Measurements from ENCODE around the gene CHMP4B. TPM values are rescaled to one million over a fixed set of nuclear protein-coding genes. Genes with fewer than 3 reads are reported as not detected.

Gene CHMP4B
- total RNA-seq, 1 experiment from 2014 or later: 68.9 TPM

DNA sequence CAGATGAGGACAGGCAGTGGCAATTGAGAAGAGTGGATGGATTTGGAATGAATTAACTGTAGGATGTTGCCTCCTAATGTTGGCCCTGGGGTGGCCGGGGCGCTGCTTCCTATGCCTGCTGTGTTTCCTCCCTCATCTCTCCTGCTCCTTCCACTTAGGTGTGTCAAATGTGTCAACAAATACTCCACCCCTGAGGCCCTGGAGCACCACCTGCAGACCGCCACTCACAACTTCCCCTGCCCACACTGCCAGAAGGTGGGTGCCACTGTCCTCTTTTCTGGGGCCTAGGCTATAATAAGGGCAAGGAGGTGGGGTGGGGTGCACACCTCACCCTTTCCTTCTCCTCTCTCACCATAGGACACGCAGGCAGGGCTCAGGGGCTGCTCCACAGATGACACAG is 30.0 kb upstream of the CHMP4B start:
- H3K36me3 ChIP-seq (ENCODE audit: insufficient read depth, low read length, poor library complexity, severe bottlenecking): no peaks in the 10 kb centered on the region
- TF ChIP-seq, protein P1, sequence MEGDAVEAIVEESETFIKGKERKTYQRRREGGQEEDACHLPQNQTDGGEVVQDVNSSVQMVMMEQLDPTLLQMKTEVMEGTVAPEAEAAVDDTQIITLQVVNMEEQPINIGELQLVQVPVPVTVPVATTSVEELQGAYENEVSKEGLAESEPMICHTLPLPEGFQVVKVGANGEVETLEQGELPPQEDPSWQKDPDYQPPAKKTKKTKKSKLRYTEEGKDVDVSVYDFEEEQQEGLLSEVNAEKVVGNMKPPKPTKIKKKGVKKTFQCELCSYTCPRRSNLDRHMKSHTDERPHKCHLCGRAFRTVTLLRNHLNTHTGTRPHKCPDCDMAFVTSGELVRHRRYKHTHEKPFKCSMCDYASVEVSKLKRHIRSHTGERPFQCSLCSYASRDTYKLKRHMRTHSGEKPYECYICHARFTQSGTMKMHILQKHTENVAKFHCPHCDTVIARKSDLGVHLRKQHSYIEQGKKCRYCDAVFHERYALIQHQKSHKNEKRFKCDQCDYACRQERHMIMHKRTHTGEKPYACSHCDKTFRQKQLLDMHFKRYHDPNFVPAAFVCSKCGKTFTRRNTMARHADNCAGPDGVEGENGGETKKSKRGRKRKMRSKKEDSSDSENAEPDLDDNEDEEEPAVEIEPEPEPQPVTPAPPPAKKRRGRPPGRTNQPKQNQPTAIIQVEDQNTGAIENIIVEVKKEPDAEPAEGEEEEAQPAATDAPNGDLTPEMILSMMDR (conservative IDR thresholded peaks at IDR 0.05; ENCODE audit: low read depth, low read length): no peak
- no peak for TF ChIP-seq EZH2 (IDR thresholded peaks at IDR 0.05; ENCODE audit: borderline replicate concordance, low read depth, low read length, poor library complexity, severe bottlenecking)
- H3K4me1 ChIP-seq (ENCODE audit: insufficient read depth, low read length, poor library complexity, severe bottlenecking): no peaks in the 10 kb centered on the region
- no peak for DNase-seq (ENCODE audit: low spot score)
- no peak overlapping the region for H3K27ac ChIP-seq (ENCODE audit: low read depth, low read length, poor library complexity, severe bottlenecking)
- ChIA-PET POLR2A (ENCODE audit: low non-redundant PET) (no interaction called here), CTCF (no interaction called here)
- no TSS peak for BruUV-seq (replicated peaks)
- no peaks in the 10 kb centered on the region for H3K9me3 ChIP-seq (ENCODE audit: low read depth, low read length, poor library complexity, severe bottlenecking)
- intact Hi-C loops (cut with micrococcal nuclease; ENCODE audit: unreplicated experiment): no loop called here
- no peaks in the 10 kb centered on the region for H3K27me3 ChIP-seq (replicated peaks; ENCODE audit: insufficient read depth, low read depth, low read length, poor library complexity)
- no peak overlapping the region for H3K4me3 ChIP-seq (ENCODE audit: low read depth, low read length, poor library complexity, severe bottlenecking)

DNA sequence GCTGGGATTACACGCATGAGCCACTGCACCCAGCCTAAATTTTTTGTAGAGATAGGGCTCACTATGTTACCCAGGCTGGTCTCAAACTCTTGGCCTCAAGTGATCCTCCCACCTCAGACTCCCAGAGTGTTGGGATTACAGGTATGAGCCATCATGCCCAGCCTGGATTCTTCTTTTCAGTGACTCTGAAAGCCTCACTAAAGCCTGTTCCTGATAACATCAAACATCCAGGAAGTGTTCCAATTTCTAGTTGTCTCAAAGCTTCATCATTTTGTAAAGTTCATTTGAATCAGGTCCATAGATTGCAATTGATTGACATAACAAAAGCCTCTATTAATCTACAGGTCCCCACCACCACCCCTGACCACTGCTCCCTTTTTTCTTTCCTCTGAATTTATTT is 29.2 kb upstream of the CHMP4B start:
- no peaks in the 10 kb centered on the region for H3K36me3 ChIP-seq (ENCODE audit: insufficient read depth, low read length, poor library complexity, severe bottlenecking)
- TF ChIP-seq, protein P1 (conservative IDR thresholded peaks at IDR 0.05; ENCODE audit: low read depth, low read length): no peak
- no peak for TF ChIP-seq EZH2 (IDR thresholded peaks at IDR 0.05; ENCODE audit: borderline replicate concordance, low read depth, low read length, poor library complexity, severe bottlenecking)
- H3K4me1 ChIP-seq (ENCODE audit: insufficient read depth, low read length, poor library complexity, severe bottlenecking): no peaks in the 10 kb centered on the region
- no peaks in the 10 kb centered on the region for H3K9me3 ChIP-seq (ENCODE audit: low read depth, low read length, poor library complexity, severe bottlenecking)
- intact Hi-C loops (cut with micrococcal nuclease; ENCODE audit: unreplicated experiment): no loop called here
- ChIA-PET POLR2A (ENCODE audit: low non-redundant PET) (no interaction called here), CTCF (no interaction called here)
- H3K27me3 ChIP-seq (replicated peaks; ENCODE audit: insufficient read depth, low read depth, low read length, poor library complexity): no peaks in the 10 kb centered on the region
- no TSS peak for BruUV-seq (replicated peaks)
- no peak overlapping the region for H3K4me3 ChIP-seq (ENCODE audit: low read depth, low read length, poor library complexity, severe bottlenecking)
- H3K27ac ChIP-seq (ENCODE audit: low read depth, low read length, poor library complexity, severe bottlenecking): no peak overlapping the region
- DNase-seq (ENCODE audit: low spot score): no peak

GRCh38 chr20:33783256-33783655 is 27.9 kb upstream of the CHMP4B start:
- no peak for TF ChIP-seq EZH2 (IDR thresholded peaks at IDR 0.05; ENCODE audit: borderline replicate concordance, low read depth, low read length, poor library complexity, severe bottlenecking)
- TF ChIP-seq, protein P1 (conservative IDR thresholded peaks at IDR 0.05; ENCODE audit: low read depth, low read length): no peak
- no peak overlapping the region for H3K4me3 ChIP-seq (ENCODE audit: low read depth, low read length, poor library complexity, severe bottlenecking)
- no peaks in the 10 kb centered on the region for H3K9me3 ChIP-seq (ENCODE audit: low read depth, low read length, poor library complexity, severe bottlenecking)
- no peaks in the 10 kb centered on the region for H3K36me3 ChIP-seq (ENCODE audit: insufficient read depth, low read length, poor library complexity, severe bottlenecking)
- ChIA-PET POLR2A (ENCODE audit: low non-redundant PET) (no interaction called here), CTCF (interaction anchor here (0.6 kb wide), 1 partner anchor 350 kb away, joined by 5 read pairs; no protein-coding TSS in a partner anchor)
- DNase-seq (ENCODE audit: low spot score): no peak
- no TSS peak for BruUV-seq (replicated peaks)
- no peaks in the 10 kb centered on the region for H3K4me1 ChIP-seq (ENCODE audit: insufficient read depth, low read length, poor library complexity, severe bottlenecking)
- intact Hi-C loops (cut with micrococcal nuclease; ENCODE audit: unreplicated experiment): no loop called here
- H3K27ac ChIP-seq (ENCODE audit: low read depth, low read length, poor library complexity, severe bottlenecking): no peak overlapping the region
- H3K27me3 ChIP-seq (replicated peaks; ENCODE audit: insufficient read depth, low read depth, low read length, poor library complexity): no peaks in the 10 kb centered on the region
